ENCODE results near the gene MRPL1. TPM values are rescaled to one million over a fixed set of nuclear protein-coding genes. Genes with fewer than 3 reads are reported as not detected.

Gene MRPL1
- total and polyA plus RNA-seq, 2 of the 13 experiments (the other 11 are each of a cell fraction or from before 2014, with no cell fraction given) = 23.3 to 61.5 TPM

GRCh38 chr4:77877771-77878565 is 15.3 kb downstream of the MRPL1 start:
- H3K79me2 ChIP-seq (ENCODE audit: insufficient read depth, low read length) = peaks cover 52% of the 10 kb centered on the region
- H3K27ac ChIP-seq (ENCODE audit: extremely low read length, insufficient read depth, low read length) = no peak overlapping the region
- no peaks in the 10 kb centered on the region for H3K27me3 ChIP-seq (ENCODE audit: control insufficient read depth in 1 of 2, insufficient read depth in 2 of 2, low read length in 2 of 2)
- in situ Hi-C loops (cut with HindIII; ENCODE audit: extremely low pct_ligation_motif_present, low pct_unique_long_range_greater_than_20kb) (no loop called here), intact Hi-C loops (cut with micrococcal nuclease; ENCODE audit: unreplicated experiment) (no loop called here)
- no peak overlapping the region for H3K9ac ChIP-seq (ENCODE audit: insufficient read depth, low read depth, low read length)
- H4K20me1 ChIP-seq (ENCODE audit: insufficient read depth, low read length) = peaks cover 4% of the 10 kb centered on the region
- no TSS peak for BruUV-seq (replicated peaks)
- DNase-seq (ENCODE audit: low spot score) (no peak), FAIRE-seq (no peak), ATAC-seq (no peak)
- H3K4me1 ChIP-seq (ENCODE audit: insufficient read depth, low read length) = peaks cover 46% of the 10 kb centered on the region
- no peak overlapping the region for H3K4me3 ChIP-seq (replicated peaks in 1 of 3; ENCODE audit: insufficient read depth in 1 of 3, low read depth in 2 of 3, low read length in 3 of 3)
- ChIA-PET POLR2A (no interaction called here), CTCF (ENCODE audit: low intra/inter-chr PET ratio, low total read pairs) (no interaction called here)
- 95% methylated on average over 15 of the region's 15 CpGs for WGBS (ENCODE audit: low lambda C conversion rate)
- no peak overlapping the region for H2AFZ ChIP-seq (ENCODE audit: low read length)
- no peak overlapping the region for H3K4me2 ChIP-seq (ENCODE audit: low read depth, low read length)
- no peaks in the 10 kb centered on the region for H3K9me3 ChIP-seq (ENCODE audit: low read length)
- peaks cover 1 to 21% of the 10 kb centered on the region in 2 experiments; a peak in 2 of 5 replicates for H3K36me3 ChIP-seq (replicated peaks in 1 of 2; ENCODE audit: control insufficient read depth in 1 of 2, insufficient read depth in 2 of 2, low read length in 2 of 2)
- TF ChIP-seq ZNF530 (CRISPR knock-in tag; IDR thresholded peaks at IDR 0.05; ENCODE audit: low read depth) (no peak), ATM (IDR thresholded peaks at IDR 0.05; ENCODE audit: borderline replicate concordance) (no peak), TSC22D2 (CRISPR knock-in tag; IDR thresholded peaks at IDR 0.05; ENCODE audit: borderline replicate concordance) (no peak), ZNF891 (CRISPR knock-in tag; IDR thresholded peaks at IDR 0.05) (no peak), ZC3H4 (CRISPR knock-in tag; IDR thresholded peaks at IDR 0.05; ENCODE audit: borderline replicate concordance) (no peak), MIXL1 (CRISPR knock-in tag; IDR thresholded peaks at IDR 0.05) (no peak), ATF3 (CRISPR knock-in tag; IDR thresholded peaks at IDR 0.05) (no peak), SOX13 (IDR thresholded peaks at IDR 0.05) (no peak), SOX13 (CRISPR knock-in tag; conservative IDR thresholded peaks at IDR 0.05 in 1 of 2, IDR thresholded peaks at IDR 0.05 in 1 of 2) (no peak), ZHX1 (CRISPR knock-in tag; IDR thresholded peaks at IDR 0.05; ENCODE audit: low read depth) (no peak), HMGXB4 (CRISPR knock-in tag; IDR thresholded peaks at IDR 0.05; ENCODE audit: borderline replicate concordance in 1 of 2, low read depth in 1 of 2) (no peak), ZNF326 (CRISPR knock-in tag; IDR thresholded peaks at IDR 0.05; ENCODE audit: borderline replicate concordance) (no peak), PAXIP1 (CRISPR knock-in tag; conservative IDR thresholded peaks at IDR 0.05) (no peak), HOXD1 (CRISPR knock-in tag; IDR thresholded peaks at IDR 0.05) (no peak), SUZ12 (IDR thresholded peaks at IDR 0.05; ENCODE audit: low read depth, low read length) (no peak), ZNF605 (CRISPR knock-in tag; IDR thresholded peaks at IDR 0.05) (no peak)
